OCI-LY7 (cell line): ENCODE measurements around the gene TTC33.

ENCODE experiments used
- EZH2phosphoT487 ChIP-seq: fragments of 200-600 bp; sonication (generic); IDR thresholded peaks from 2 replicates; pipeline ENCODE4 v1.6.1; 2018; ENCODE audit warnings: low read depth, borderline replicate concordance, mild to moderate bottlenecking, mixed run types, antibody characterized with exemption, low read length, moderate library complexity, mixed read lengths
- TF ChIP-seq, protein P1 (sequence below): fragments of 200-600 bp; sonication (generic); conservative IDR thresholded peaks from 2 replicates; pipeline ENCODE4 v1.5.1; 2014; ENCODE audit warnings: mild to moderate bottlenecking, antibody characterized with exemption, low read length, moderate library complexity, mixed read lengths

DNA sequence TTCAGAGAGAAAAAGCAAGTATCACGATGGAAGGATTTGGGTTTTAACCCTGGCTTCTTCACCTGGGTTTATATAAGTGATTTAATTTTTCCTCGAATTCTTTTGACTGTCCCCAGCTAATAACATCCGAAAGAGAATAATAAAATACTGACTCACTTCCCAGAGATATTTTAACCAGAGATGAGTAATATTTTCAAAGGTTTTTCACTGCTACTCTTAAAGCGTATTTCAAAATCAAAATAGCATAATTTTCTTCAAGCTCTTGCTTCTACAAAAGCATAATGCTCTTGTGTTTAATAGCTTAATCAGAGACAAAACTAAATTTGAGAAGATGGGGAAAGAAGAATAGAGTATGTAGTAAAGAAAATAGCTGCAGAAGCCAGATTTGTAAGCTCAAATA, 291.2 kb downstream of the TTC33 start:
- TF ChIP-seq, protein P1, sequence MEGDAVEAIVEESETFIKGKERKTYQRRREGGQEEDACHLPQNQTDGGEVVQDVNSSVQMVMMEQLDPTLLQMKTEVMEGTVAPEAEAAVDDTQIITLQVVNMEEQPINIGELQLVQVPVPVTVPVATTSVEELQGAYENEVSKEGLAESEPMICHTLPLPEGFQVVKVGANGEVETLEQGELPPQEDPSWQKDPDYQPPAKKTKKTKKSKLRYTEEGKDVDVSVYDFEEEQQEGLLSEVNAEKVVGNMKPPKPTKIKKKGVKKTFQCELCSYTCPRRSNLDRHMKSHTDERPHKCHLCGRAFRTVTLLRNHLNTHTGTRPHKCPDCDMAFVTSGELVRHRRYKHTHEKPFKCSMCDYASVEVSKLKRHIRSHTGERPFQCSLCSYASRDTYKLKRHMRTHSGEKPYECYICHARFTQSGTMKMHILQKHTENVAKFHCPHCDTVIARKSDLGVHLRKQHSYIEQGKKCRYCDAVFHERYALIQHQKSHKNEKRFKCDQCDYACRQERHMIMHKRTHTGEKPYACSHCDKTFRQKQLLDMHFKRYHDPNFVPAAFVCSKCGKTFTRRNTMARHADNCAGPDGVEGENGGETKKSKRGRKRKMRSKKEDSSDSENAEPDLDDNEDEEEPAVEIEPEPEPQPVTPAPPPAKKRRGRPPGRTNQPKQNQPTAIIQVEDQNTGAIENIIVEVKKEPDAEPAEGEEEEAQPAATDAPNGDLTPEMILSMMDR: no peak
- no peak for TF ChIP-seq EZH2phosphoT487
